Measurements from ENCODE around the gene GPR12. TPM values are rescaled to one million over a fixed set of nuclear protein-coding genes. Genes with fewer than 3 reads are reported as not detected.
"Not testable (repeated sequence)": the region's sequence is repeated elsewhere in the genome, so short reads cannot be mapped to it uniquely, and the experiment has no call there.

The GPR12 gene
- total RNA-seq, 1 donor from 2014 or later, result not detected

GRCh38 chr13:26727633-26728032 lies 33.0 kb downstream of the GPR12 start:
- Mint-ChIP-seq H3K4me1 (no peaks in the 10 kb centered on the region), H3K36me3 (ENCODE audit: low read depth) (no peaks in the 10 kb centered on the region), H3K27me3 (peaks cover 14% of the 10 kb centered on the region), H3K9me3 (peaks cover 1% of the 10 kb centered on the region), H3K27ac (no peak overlapping the region), H3K4me3 (no peak overlapping the region)
- no peak for TF ChIP-seq CTCF (IDR thresholded peaks at IDR 0.05)
- DNase-seq (no peak), ATAC-seq (ENCODE audit: low read depth) (no peak)
- POLR2A ChIA-PET, result no interaction called here
- intact Hi-C loops (cut with micrococcal nuclease), result no loop called here
- CTCF ChIA-PET, result no interaction called here

GRCh38 chr13:26727122-26727521 lies 33.5 kb downstream of the GPR12 start:
- intact Hi-C loops (cut with micrococcal nuclease), result no loop called here
- CTCF ChIA-PET, result no interaction called here
- no peak overlapping the region for H3K27ac Mint-ChIP-seq

DNA sequence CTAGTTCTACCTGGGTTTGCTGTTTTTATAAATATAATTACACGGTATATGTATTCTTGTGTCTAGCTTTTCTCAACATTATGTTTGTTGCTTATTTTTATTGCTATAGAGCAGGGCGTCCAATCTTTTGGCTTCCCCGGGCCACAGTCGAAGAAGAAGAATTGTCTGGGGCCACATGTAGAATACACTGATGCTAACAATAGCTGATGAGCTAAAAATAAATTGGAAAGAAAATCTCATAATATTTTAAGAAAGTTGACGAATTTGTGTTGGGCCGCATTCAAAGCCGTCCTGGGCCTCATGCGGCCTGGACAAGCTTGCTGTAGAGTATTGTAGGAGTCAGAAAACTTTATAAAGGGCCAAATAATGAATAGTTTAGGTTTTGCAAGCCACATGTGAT lies 33.9 kb downstream of the GPR12 start:
- no peak overlapping the region for H3K27ac Mint-ChIP-seq
- peaks cover 6% of the 10 kb centered on the region for H3K4me1 Mint-ChIP-seq
- no peak for ATAC-seq (ENCODE audit: low read depth)
- no peak for DNase-seq
- POLR2A ChIA-PET, result no interaction called here
- CTCF ChIA-PET, result no interaction called here
- no peak overlapping the region for H3K4me3 Mint-ChIP-seq
- no peaks in the 10 kb centered on the region for H3K36me3 Mint-ChIP-seq (ENCODE audit: low read depth)
- peaks cover 19% of the 10 kb centered on the region for H3K27me3 Mint-ChIP-seq
- intact Hi-C loops (cut with micrococcal nuclease), result no loop called here
- H3K9me3 Mint-ChIP-seq, result peaks cover 1% of the 10 kb centered on the region
- TF ChIP-seq CTCF (IDR thresholded peaks at IDR 0.05), result no peak

More at GRCh38 chr13:26727122-26727521, 33.5 kb downstream of the GPR12 start:
- POLR2A ChIA-PET, result no interaction called here
- Mint-ChIP-seq H3K4me3 (no peak overlapping the region), H3K9me3 (peaks cover 1% of the 10 kb centered on the region), H3K4me1 (peaks cover 2% of the 10 kb centered on the region), H3K27me3 (peaks cover 17% of the 10 kb centered on the region), H3K36me3 (ENCODE audit: low read depth) (no peaks in the 10 kb centered on the region)
- TF ChIP-seq CTCF (IDR thresholded peaks at IDR 0.05), result no peak
- no peak for DNase-seq
- ATAC-seq (ENCODE audit: low read depth), result no peak

DNA sequence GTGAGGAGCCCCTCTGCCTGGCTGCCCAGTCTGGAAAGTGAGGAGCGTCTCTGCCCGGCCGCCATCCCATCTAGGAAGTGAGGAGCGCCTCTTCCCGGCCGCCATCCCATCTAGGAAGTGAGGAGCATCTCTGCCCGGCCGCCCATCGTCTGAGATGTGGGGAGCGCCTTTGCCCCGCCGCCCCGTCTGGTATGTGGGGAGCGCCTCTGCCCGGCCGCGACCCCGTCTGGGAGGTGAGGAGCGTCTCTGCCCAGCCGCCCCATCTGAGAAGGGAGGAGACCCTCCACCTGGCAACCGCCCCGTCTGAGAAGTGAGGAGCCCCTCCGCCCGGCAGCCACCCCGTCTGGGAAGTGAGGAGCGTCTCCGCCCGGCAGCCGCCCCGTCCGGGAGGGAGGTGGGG lies 37.0 kb downstream of the GPR12 start:
- CTCF ChIA-PET; ATAC-seq (ENCODE audit: low read depth); POLR2A ChIA-PET; H3K9me3 Mint-ChIP-seq; intact Hi-C loops (cut with micrococcal nuclease); H3K36me3 Mint-ChIP-seq (ENCODE audit: low read depth); DNase-seq; H3K27ac Mint-ChIP-seq; H3K4me3 Mint-ChIP-seq: not testable (repeated sequence)
- Mint-ChIP-seq H3K27me3 (peaks cover 14% of the 10 kb centered on the region), H3K4me1 (peaks cover 17% of the 10 kb centered on the region)

GRCh38 chr13:26722321-26722720 lies 38.3 kb downstream of the GPR12 start:
- ChIA-PET CTCF (no interaction called here), POLR2A (no interaction called here)

More at GRCh38 chr13:26722321-26722720, 38.3 kb downstream of the GPR12 start:
- Mint-ChIP-seq H3K9me3 (no peaks in the 10 kb centered on the region), H3K4me1 (peaks cover 17% of the 10 kb centered on the region), H3K36me3 (ENCODE audit: low read depth) (no peaks in the 10 kb centered on the region), H3K4me3 (no peak overlapping the region), H3K27ac (no peak overlapping the region), H3K27me3 (peaks cover 10% of the 10 kb centered on the region)
- ATAC-seq (ENCODE audit: low read depth) (no peak), DNase-seq (no peak)
- intact Hi-C loops (cut with micrococcal nuclease), result no loop called here
- no peak for TF ChIP-seq CTCF (IDR thresholded peaks at IDR 0.05)

Data from activated B cell treated with CpG ODN at 0.5 μM for 24 hours (primary cell).